SK-N-SH (cell line): ENCODE results near the gene DUSP3. TPM values are rescaled to one million over a fixed set of nuclear protein-coding genes. Genes with fewer than 3 reads are reported as not detected.

Source experiments
- CTCF ChIA-PET: fragments of 300-600, 350-600 bp; formaldehyde crosslinking; extraction: SDS; loops from one replicate; lab custom pipeline; 2021; lab: Yijun Ruan, JAX
- POLR2A ChIA-PET: fragments of 350-600 bp; sonication (Branson Sonifier 250); formaldehyde crosslinking; extraction: SDS; loops from one replicate; lab custom pipeline; 2020; ENCODE audit warnings: antibody characterized with exemption, inconsistent platforms; lab: Yijun Ruan, JAX
- DNase-seq: peaks from one replicate; pipeline ENCODE4 v3.0.0; 2012
- H2AFZ ChIP-seq: fragments of 200-600 bp; sonication (generic); 2 replicates; pipeline ENCODE4 v1.8.1; 2016; ENCODE audit warnings: antibody characterized with exemption, mild to moderate bottlenecking, low read depth
- H3F3A ChIP-seq: fragments of 200-600 bp; sonication (generic); replicated peaks from 2 replicates; pipeline ENCODE3; 2016; ENCODE audit warnings: antibody characterized with exemption, mild to moderate bottlenecking; ENCODE audit not compliant: insufficient read depth
- H3K27ac ChIP-seq, 2 experiments: fragments of 200-500 bp in 1 of 2; fragments of 200-600 bp in 1 of 2; sonication (Bioruptor generic) in 1 of 2; sonication (generic), shearing (Covaris generic) in 1 of 2; 2 replicates each; pipeline versions ENCODE4 v1.5.1 to v1.6.1; 2014 to 2016; ENCODE audit warnings: low read depth in 2 of 2, inconsistent platforms in 1 of 2, low read length in 1 of 2, mild to moderate bottlenecking in 1 of 2, mixed read lengths in 1 of 2
- H3K27me3 ChIP-seq: fragments of 200-600 bp; sonication (generic), shearing (Covaris generic); 2 replicates; pipeline ENCODE4 v1.6.1; 2016; ENCODE audit warnings: mixed run types; ENCODE audit not compliant: insufficient read depth
- H3K36me3 ChIP-seq, 2 experiments: fragments of 200-500 bp in 1 of 2; fragments of 200-600 bp in 1 of 2; sonication (Bioruptor generic) in 1 of 2; sonication (generic) in 1 of 2; replicated peaks in 1 of 2; 2 replicates each; pipeline versions ENCODE3 to v1.5.1; 2014 to 2016; ENCODE audit warnings: low read length in 1 of 2, mild to moderate bottlenecking in 1 of 2; ENCODE audit not compliant: insufficient read depth in 2 of 2, control insufficient read depth in 1 of 2
- H3K4me1 ChIP-seq, 2 experiments: fragments of 200-500 bp in 1 of 2; fragments of 200-600 bp in 1 of 2; sonication (Bioruptor generic) in 1 of 2; sonication (generic), shearing (Covaris generic) in 1 of 2; 2 replicates each; pipeline versions ENCODE4 v1.5.1 to v1.6.1; 2014 to 2016; ENCODE audit warnings: low read depth in 1 of 2, low read length in 1 of 2, mixed run types in 1 of 2; ENCODE audit not compliant: insufficient read depth in 2 of 2, control insufficient read depth in 1 of 2
- H3K4me2 ChIP-seq: fragments of 200-600 bp; sonication (generic), shearing (Covaris generic); 2 replicates; pipeline ENCODE4 v1.6.1; 2017; ENCODE audit warnings: mixed run types
- H3K4me3 ChIP-seq, 2 experiments: fragments of 200-500 bp in 1 of 2; fragments of 200-600 bp in 1 of 2; sonication (Bioruptor generic) in 1 of 2; sonication (generic), shearing (Covaris generic) in 1 of 2; 2 replicates each; pipeline versions ENCODE4 v1.5.1 to v1.8.1; 2014 to 2016; ENCODE audit warnings: low read depth in 2 of 2, inconsistent platforms in 1 of 2, low read length in 1 of 2, mild to moderate bottlenecking in 1 of 2, mixed read lengths in 1 of 2, moderate library complexity in 1 of 2
- H3K79me2 ChIP-seq: fragments of 200-600 bp; sonication (generic); 2 replicates; pipeline ENCODE4 v1.8.1; 2017; ENCODE audit warnings: mild to moderate bottlenecking; ENCODE audit not compliant: insufficient read depth
- H3K9ac ChIP-seq: fragments of 200-600 bp; sonication (generic); 2 replicates; pipeline ENCODE4 v1.6.1; 2017; ENCODE audit warnings: mixed run types
- H3K9me2 ChIP-seq: fragments of 200-600 bp; sonication (generic); 2 replicates; pipeline ENCODE4 v1.6.1; 2017; ENCODE audit warnings: mixed run types
- H3K9me3 ChIP-seq: fragments of 200-600 bp; sonication (generic); 2 replicates; pipeline ENCODE4 v1.6.1; 2017; ENCODE audit warnings: mixed run types, mild to moderate bottlenecking, moderate library complexity
- H4K20me1 ChIP-seq: fragments of 200-600 bp; sonication (generic); 2 replicates; pipeline ENCODE4 v1.6.1; 2017; ENCODE audit warnings: mild to moderate bottlenecking, mixed run types; ENCODE audit not compliant: insufficient read depth
- ELF1 ChIP-seq: IDR thresholded peaks from 2 replicates; pipeline ENCODE4 v1.4.0; 2012
- GABPA ChIP-seq: IDR thresholded peaks from 2 replicates; pipeline ENCODE4 v1.4.0; 2012; ENCODE audit warnings: low read depth, mild to moderate bottlenecking
- RCOR1 ChIP-seq: fragments of 150-350 bp; IDR thresholded peaks from 2 replicates; pipeline ENCODE4 v1.6.1; 2017; ENCODE audit warnings: antibody characterized with exemption, low read length
- RFX5 ChIP-seq: IDR thresholded peaks from 2 replicates; pipeline ENCODE4 v1.6.1; 2012; ENCODE audit warnings: mild to moderate bottlenecking, improper control_type of control experiment, low read length
- WGBS: methylation state at CpG from one replicate; pipeline ENCODE4 v1.1.6; 2017; ENCODE audit warnings: low lambda C conversion rate; 5-methylcytosine and 5-hydroxymethylcytosine counted together
- polyA plus RNA-seq, 3 experiments: library from polyadenylated mRNA; depleted of rRNA; stranded (reverse); fragments of >200 nt; gene quantifications; 2 replicates each; pipeline ENCODE4 v1.2.3, GENCODE V29; 2012
- TF ChIP-seq, protein P1 (sequence below): fragments of 150-350 bp; IDR thresholded peaks from 2 replicates; pipeline ENCODE4 v1.6.1; 2016; ENCODE audit warnings: mild to moderate bottlenecking, low read depth, low read length
- TF ChIP-seq, protein P2 (sequence below): IDR thresholded peaks from 2 replicates; pipeline ENCODE4; 2012
- TF ChIP-seq, protein P3 (sequence below): IDR thresholded peaks from 2 replicates; pipeline ENCODE4 v1.4.0; 2012; ENCODE audit warnings: low read depth, borderline replicate concordance
- TF ChIP-seq, protein P4 (sequence below): fragments of 150-350 bp; IDR thresholded peaks from 2 replicates; pipeline ENCODE4 v1.6.1; 2017; ENCODE audit warnings: antibody characterized with exemption, low read length, low read depth, borderline replicate concordance
- TF ChIP-seq, protein P5 (sequence below): IDR thresholded peaks from 2 replicates; pipeline ENCODE4 v1.6.1; 2012; ENCODE audit warnings: mild to moderate bottlenecking, low read depth, low read length, moderate library complexity

The DUSP3 gene
- polyA plus RNA-seq, 1 of the 3 experiments (the other 2 are of a cell fraction): 31.5 TPM

DNA sequence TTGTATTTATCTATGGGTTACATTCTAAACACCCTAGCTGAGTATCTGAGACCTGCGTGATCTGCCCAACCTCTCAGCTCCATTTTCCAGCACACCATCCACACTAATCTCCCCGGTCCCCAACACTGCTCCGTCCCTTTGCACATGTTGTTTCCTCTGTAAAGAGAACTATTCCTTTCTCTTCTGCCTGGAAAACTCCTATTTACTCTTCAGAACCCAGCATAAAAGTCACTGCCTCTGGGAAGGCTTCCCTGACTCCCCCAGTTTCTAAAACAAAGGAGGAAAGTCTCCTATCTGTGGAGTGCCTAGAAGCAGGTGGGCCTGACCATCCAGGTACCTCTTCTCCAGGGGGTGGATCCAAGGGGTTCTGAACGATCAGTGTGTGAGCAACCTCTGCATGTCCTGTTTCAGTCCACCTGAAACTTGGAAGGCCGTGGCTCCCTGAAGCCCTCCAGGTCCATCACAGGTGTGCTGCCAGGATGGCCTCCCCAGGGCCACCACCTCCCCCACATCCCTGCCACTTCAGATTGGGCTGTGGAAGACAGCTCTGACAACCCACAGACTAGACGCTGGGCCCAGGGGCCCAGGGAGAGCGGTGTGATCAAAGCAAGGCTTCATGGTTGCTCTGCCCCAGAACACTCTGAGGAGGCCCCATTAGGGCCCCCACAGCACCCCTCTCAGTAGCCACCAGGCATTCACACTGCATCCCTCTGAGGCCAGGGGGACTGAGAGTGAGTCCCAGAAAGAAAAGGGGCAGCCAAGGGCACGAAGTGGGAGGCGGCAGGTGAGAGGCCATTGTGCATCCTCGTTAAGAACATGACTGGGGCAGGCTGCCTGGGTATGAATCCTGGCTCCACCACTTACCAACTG is 33.9 kb upstream of the DUSP3 start:
- 96% methylated on average over 6 of the region's 10 CpGs for WGBS
- H3K4me2 ChIP-seq: no peak overlapping the region
- H2AFZ ChIP-seq: no peak overlapping the region
- H3K9me3 ChIP-seq: no peaks in the 10 kb centered on the region
- no peak overlapping the region for H3K9ac ChIP-seq
- no peaks in the 10 kb centered on the region for H4K20me1 ChIP-seq
- no peaks in the 10 kb centered on the region for H3F3A ChIP-seq
- POLR2A ChIA-PET: no interaction called here
- H3K4me1 ChIP-seq: peaks cover 0 to 8% of the 10 kb centered on the region in 2 experiments; a peak in 1 of 4 replicates
- no peaks in the 10 kb centered on the region for H3K27me3 ChIP-seq
- H3K27ac ChIP-seq: no peak overlapping the region
- peaks cover 7 to 43% of the 10 kb centered on the region in 2 experiments for H3K36me3 ChIP-seq
- TF ChIP-seq RFX5: no peak
- CTCF ChIA-PET: interaction anchor here (0.7 to 1.0 kb wide), 2 partner anchors 37 to 46 kb away, joined by 3 read pairs; no protein-coding TSS in a partner anchor
- no peak overlapping the region for H3K4me3 ChIP-seq
- H3K9me2 ChIP-seq: no peaks in the 10 kb centered on the region
- no peak for DNase-seq
- no peaks in the 10 kb centered on the region for H3K79me2 ChIP-seq

DNA sequence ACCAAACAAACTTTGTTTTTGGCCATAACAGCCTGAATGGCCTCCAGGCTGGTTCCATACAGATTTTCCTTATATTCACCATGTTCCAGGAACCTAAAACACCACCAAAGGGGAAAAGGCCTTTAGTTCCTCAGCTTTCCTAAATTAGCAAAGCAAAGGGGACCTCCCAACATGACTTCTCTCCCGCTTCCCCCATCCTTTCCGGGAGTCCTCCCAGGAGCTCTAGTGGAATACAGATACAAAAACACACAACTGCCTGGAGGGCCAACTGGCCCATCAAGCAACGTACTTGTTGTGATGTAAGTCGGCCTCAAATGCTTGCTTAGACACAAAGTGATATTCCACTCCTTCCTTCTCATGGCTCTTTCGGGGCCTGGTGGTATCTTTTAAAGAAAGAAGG is 32.0 kb upstream of the DUSP3 start:
- Histone ChIP-seq H3K9me2 (no peaks in the 10 kb centered on the region), H3K4me2 (no peak overlapping the region), H3K9me3 (no peaks in the 10 kb centered on the region), H3K36me3 (peaks cover 7 to 46% of the 10 kb centered on the region in 2 experiments), H3F3A (peaks cover 4% of the 10 kb centered on the region), H3K9ac (no peak overlapping the region), H4K20me1 (no peaks in the 10 kb centered on the region), H3K4me1 (peaks cover 0 to 8% of the 10 kb centered on the region in 2 experiments; a peak in 1 of 4 replicates), H3K79me2 (no peaks in the 10 kb centered on the region), H3K27me3 (no peaks in the 10 kb centered on the region), H3K27ac (no peak overlapping the region), H3K4me3 (no peak overlapping the region), H2AFZ (no peak overlapping the region)
- ChIA-PET POLR2A (no interaction called here), CTCF (interaction anchor here (1.0 to 1.1 kb wide), 2 partner anchors 36 to 70 kb away, joined by 3 read pairs; partner anchors contain the start of gene CD300LG)
- 93% methylated on average over 5 of the region's 5 CpGs for WGBS
- no peak for DNase-seq
- TF ChIP-seq, protein P1, sequence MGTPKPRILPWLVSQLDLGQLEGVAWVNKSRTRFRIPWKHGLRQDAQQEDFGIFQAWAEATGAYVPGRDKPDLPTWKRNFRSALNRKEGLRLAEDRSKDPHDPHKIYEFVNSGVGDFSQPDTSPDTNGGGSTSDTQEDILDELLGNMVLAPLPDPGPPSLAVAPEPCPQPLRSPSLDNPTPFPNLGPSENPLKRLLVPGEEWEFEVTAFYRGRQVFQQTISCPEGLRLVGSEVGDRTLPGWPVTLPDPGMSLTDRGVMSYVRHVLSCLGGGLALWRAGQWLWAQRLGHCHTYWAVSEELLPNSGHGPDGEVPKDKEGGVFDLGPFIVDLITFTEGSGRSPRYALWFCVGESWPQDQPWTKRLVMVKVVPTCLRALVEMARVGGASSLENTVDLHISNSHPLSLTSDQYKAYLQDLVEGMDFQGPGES: no peak
- TF ChIP-seq GABPA: no peak
- no peak for TF ChIP-seq ELF1
- TF ChIP-seq, protein P2, sequence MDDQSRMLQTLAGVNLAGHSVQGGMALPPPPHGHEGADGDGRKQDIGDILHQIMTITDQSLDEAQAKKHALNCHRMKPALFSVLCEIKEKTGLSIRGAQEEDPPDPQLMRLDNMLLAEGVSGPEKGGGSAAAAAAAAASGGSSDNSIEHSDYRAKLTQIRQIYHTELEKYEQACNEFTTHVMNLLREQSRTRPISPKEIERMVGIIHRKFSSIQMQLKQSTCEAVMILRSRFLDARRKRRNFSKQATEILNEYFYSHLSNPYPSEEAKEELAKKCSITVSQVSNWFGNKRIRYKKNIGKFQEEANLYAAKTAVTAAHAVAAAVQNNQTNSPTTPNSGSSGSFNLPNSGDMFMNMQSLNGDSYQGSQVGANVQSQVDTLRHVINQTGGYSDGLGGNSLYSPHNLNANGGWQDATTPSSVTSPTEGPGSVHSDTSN: no peak
- TF ChIP-seq, protein P3, sequence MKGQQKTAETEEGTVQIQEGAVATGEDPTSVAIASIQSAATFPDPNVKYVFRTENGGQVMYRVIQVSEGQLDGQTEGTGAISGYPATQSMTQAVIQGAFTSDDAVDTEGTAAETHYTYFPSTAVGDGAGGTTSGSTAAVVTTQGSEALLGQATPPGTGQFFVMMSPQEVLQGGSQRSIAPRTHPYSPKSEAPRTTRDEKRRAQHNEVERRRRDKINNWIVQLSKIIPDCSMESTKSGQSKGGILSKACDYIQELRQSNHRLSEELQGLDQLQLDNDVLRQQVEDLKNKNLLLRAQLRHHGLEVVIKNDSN: no peak
- TF ChIP-seq RCOR1: no peak
- TF ChIP-seq, protein P4, sequence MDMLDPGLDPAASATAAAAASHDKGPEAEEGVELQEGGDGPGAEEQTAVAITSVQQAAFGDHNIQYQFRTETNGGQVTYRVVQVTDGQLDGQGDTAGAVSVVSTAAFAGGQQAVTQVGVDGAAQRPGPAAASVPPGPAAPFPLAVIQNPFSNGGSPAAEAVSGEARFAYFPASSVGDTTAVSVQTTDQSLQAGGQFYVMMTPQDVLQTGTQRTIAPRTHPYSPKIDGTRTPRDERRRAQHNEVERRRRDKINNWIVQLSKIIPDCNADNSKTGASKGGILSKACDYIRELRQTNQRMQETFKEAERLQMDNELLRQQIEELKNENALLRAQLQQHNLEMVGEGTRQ: no peak
- TF ChIP-seq, protein P5, sequence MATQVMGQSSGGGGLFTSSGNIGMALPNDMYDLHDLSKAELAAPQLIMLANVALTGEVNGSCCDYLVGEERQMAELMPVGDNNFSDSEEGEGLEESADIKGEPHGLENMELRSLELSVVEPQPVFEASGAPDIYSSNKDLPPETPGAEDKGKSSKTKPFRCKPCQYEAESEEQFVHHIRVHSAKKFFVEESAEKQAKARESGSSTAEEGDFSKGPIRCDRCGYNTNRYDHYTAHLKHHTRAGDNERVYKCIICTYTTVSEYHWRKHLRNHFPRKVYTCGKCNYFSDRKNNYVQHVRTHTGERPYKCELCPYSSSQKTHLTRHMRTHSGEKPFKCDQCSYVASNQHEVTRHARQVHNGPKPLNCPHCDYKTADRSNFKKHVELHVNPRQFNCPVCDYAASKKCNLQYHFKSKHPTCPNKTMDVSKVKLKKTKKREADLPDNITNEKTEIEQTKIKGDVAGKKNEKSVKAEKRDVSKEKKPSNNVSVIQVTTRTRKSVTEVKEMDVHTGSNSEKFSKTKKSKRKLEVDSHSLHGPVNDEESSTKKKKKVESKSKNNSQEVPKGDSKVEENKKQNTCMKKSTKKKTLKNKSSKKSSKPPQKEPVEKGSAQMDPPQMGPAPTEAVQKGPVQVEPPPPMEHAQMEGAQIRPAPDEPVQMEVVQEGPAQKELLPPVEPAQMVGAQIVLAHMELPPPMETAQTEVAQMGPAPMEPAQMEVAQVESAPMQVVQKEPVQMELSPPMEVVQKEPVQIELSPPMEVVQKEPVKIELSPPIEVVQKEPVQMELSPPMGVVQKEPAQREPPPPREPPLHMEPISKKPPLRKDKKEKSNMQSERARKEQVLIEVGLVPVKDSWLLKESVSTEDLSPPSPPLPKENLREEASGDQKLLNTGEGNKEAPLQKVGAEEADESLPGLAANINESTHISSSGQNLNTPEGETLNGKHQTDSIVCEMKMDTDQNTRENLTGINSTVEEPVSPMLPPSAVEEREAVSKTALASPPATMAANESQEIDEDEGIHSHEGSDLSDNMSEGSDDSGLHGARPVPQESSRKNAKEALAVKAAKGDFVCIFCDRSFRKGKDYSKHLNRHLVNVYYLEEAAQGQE: no peak
- no peak for TF ChIP-seq RFX5
